NB4 (cell line): ENCODE results near the gene LRRC4C.

Experiments used
- MAX ChIP-seq: IDR thresholded peaks from 2 replicates; pipeline ENCODE4 v1.6.1; 2011; ENCODE audit warnings: low read depth, low read length
- POLR2A ChIP-seq: IDR thresholded peaks from 2 replicates; pipeline ENCODE4 v1.6.1; 2011; ENCODE audit warnings: mild to moderate bottlenecking; ENCODE audit not compliant: insufficient read length; ENCODE audit errors: extremely low read depth
- TF ChIP-seq, protein P1 (sequence below): IDR thresholded peaks from one replicate; pipeline ENCODE4 v1.5.1; 2012; ENCODE audit warnings: low read depth, low read length

DNA sequence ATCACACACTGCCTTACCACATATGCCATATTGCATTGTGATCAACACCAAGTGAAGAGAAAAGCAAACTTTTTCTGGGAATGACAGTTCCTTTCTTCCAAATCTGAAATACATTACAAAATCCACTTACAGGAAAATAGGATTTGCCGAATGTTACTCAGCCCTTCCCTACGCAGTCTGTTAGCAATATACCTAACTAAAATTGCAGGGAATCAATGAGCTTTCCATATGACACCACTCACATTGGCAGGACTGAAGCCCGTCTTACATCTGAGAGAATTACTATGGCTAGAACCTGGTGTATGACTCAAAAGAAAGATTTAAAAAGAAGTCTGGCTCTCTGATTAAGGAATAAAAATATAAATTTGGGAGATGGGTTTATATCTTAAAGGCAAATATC, 136.0 kb downstream of the LRRC4C start:
- TF ChIP-seq, protein P1, sequence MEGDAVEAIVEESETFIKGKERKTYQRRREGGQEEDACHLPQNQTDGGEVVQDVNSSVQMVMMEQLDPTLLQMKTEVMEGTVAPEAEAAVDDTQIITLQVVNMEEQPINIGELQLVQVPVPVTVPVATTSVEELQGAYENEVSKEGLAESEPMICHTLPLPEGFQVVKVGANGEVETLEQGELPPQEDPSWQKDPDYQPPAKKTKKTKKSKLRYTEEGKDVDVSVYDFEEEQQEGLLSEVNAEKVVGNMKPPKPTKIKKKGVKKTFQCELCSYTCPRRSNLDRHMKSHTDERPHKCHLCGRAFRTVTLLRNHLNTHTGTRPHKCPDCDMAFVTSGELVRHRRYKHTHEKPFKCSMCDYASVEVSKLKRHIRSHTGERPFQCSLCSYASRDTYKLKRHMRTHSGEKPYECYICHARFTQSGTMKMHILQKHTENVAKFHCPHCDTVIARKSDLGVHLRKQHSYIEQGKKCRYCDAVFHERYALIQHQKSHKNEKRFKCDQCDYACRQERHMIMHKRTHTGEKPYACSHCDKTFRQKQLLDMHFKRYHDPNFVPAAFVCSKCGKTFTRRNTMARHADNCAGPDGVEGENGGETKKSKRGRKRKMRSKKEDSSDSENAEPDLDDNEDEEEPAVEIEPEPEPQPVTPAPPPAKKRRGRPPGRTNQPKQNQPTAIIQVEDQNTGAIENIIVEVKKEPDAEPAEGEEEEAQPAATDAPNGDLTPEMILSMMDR, result no peak
- no peak for TF ChIP-seq MAX
- no peak for TF ChIP-seq POLR2A
